ENCODE data around the gene STK11IP. TPM values are rescaled to one million over a fixed set of nuclear protein-coding genes. Genes with fewer than 3 reads are reported as not detected.

Gene STK11IP
- total RNA-seq, 1 experiment from 2014 or later = 45.0 TPM

DNA sequence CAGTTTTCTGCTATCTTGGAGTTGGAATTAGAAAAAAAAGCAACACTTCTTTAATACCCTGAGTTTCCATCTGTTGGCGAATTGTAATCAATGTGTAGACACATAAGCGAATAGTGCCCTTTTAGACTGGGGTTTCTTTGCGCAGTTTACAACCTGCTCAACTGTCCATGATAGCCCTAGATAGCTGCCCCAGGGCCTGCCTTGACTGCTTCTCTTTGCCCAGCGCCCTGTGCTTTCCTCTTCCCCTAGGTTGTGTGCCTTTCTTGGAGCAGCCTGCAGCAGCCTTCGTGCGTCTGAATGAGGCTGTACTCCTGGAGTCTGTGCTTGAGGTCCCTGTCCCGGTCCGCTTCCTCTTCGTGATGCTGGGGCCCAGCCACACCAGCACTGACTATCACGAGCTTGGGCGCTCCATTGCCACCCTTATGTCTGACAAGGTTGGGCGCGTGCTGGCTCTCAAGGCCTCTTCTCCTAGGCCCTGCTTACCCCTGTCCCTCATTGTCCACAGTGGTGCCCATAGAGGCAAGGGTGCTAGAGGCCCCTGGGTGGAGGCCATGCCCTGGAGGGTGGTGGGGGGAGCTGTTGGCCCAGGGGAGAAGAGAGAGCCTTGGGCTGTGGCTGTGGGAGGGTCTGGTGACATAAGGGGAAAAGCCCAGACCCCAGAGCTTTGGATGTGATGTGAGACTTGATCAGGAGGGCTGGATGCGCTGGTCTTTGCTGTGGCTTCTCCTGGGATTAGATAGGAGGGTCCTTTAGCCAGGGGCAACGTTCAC, 36.7 kb downstream of the STK11IP start:
- peaks cover 0 to 8% of the 10 kb centered on the region in 2 experiments; a peak in 1 of 4 replicates for H3K4me1 ChIP-seq (ENCODE audit: control insufficient read depth in 1 of 2, insufficient read depth in 2 of 2, low read length in 2 of 2)
- H4K20me1 ChIP-seq (ENCODE audit: insufficient read depth) = no peaks in the 10 kb centered on the region
- ChIA-PET CTCF (interaction anchor here (0.6 kb wide), 1 partner anchor 11 kb away, joined by 3 read pairs; no protein-coding TSS in a partner anchor), RAD21 (ENCODE audit: low non-redundant PET in 1 of 2, low total read pairs in 2 of 2, uncharacterized antibody in 2 of 2, unreplicated experiment in 2 of 2) (no interaction called here), POLR2A (no interaction called here)
- no peaks in the 10 kb centered on the region; the same call in 1 of the 2 replicates for H3K79me2 ChIP-seq (ENCODE audit: insufficient read depth, low read length)
- no peak overlapping the region for H2AFZ ChIP-seq (ENCODE audit: low read depth, low read length, poor library complexity, severe bottlenecking)
- TF ChIP-seq SIN3A (IDR thresholded peaks at IDR 0.05; ENCODE audit: low read depth) = no peak
- intact Hi-C loops (cut with micrococcal nuclease) = no loop called here
- no peak overlapping the region for H3K9ac ChIP-seq (ENCODE audit: low read length)
- no TSS peak for BruUV-seq (replicated peaks)
- H3K9me2 ChIP-seq (ENCODE audit: insufficient read depth) = no peaks in the 10 kb centered on the region
- no peaks in the 10 kb centered on the region for H3K27me3 ChIP-seq (ENCODE audit: insufficient read depth, low read length)
- H3K9me3 ChIP-seq (ENCODE audit: control insufficient read depth in 1 of 2, insufficient read depth in 1 of 2, low read depth in 1 of 2, low read length in 2 of 2) = no peaks in the 10 kb centered on the region
- no peak overlapping the region for H3K4me3 ChIP-seq (replicated peaks in 1 of 2; ENCODE audit: low read depth in 1 of 2, low read length in 2 of 2)
- ATAC-seq = no peak
- peaks cover 0 to 21% of the 10 kb centered on the region in 2 experiments; a peak in 1 of 4 replicates for H3K36me3 ChIP-seq (ENCODE audit: control insufficient read depth in 1 of 2, insufficient read depth in 2 of 2, low read length in 2 of 2)
- no peak overlapping the region for H3K27ac ChIP-seq (ENCODE audit: low read depth, low read length)
- no peak for DNase-seq (ENCODE audit: low read depth, low spot score)
- H3K4me2 ChIP-seq (ENCODE audit: low read length) = no peak overlapping the region

DNA sequence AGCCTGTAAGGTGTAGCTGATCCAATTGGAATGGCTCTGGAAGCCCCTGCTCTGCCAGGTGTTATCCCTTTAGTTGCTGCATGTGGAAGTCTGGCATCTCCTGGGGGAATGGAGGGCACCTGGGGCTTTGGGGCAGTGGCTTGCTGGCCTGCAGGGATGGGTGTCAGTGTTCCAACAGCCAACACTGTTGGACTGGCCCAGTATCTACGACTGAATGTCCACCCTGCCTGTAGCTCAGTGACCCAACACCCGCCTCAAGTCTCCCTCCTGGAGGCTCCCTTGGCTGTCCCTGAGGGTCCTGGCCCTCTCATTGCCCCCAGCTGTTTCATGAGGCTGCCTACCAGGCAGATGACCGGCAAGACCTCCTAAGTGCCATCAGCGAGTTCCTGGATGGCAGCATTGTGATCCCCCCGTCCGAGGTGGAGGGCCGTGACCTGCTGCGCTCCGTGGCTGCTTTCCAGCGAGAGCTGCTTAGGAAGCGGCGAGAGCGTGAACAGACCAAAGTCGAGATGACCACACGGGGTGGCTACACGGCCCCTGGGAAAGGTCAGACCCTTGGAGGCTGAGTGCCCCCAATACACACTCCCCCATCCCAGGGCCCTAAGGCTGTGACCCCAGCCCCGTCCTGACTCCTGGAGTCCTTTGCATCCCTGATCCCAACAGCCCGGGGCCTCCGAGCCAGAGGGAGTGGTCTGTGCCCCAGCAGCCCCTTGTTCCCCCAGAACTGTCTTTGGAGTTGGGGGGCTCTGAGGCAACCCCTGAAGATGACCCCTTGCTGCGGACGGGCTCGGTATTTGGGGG, 37.5 kb downstream of the STK11IP start:
- Histone ChIP-seq H4K20me1 (ENCODE audit: insufficient read depth) (no peaks in the 10 kb centered on the region), H3K27me3 (ENCODE audit: insufficient read depth, low read length) (no peaks in the 10 kb centered on the region), H2AFZ (ENCODE audit: low read depth, low read length, poor library complexity, severe bottlenecking) (no peak overlapping the region), H3K27ac (ENCODE audit: low read depth, low read length) (no peak overlapping the region), H3K9ac (ENCODE audit: low read length) (no peak overlapping the region), H3K36me3 (ENCODE audit: control insufficient read depth in 1 of 2, insufficient read depth in 2 of 2, low read length in 2 of 2) (peaks cover 0 to 22% of the 10 kb centered on the region in 2 experiments; a peak in 1 of 4 replicates), H3K4me3 (replicated peaks in 1 of 2; ENCODE audit: low read depth in 1 of 2, low read length in 2 of 2) (no peak overlapping the region), H3K9me3 (ENCODE audit: control insufficient read depth in 1 of 2, insufficient read depth in 1 of 2, low read depth in 1 of 2, low read length in 2 of 2) (no peaks in the 10 kb centered on the region), H3K79me2 (ENCODE audit: insufficient read depth, low read length) (no peaks in the 10 kb centered on the region), H3K4me1 (ENCODE audit: control insufficient read depth in 1 of 2, insufficient read depth in 2 of 2, low read length in 2 of 2) (peaks cover 0 to 6% of the 10 kb centered on the region in 2 experiments; a peak in 1 of 4 replicates), H3K4me2 (ENCODE audit: low read length) (no peak overlapping the region), H3K9me2 (ENCODE audit: insufficient read depth) (no peaks in the 10 kb centered on the region)
- CTCF ChIA-PET = interaction anchor here (0.6 kb wide), 1 partner anchor 10 kb away, joined by 3 read pairs; no protein-coding TSS in a partner anchor
- no TSS peak for BruUV-seq (replicated peaks)
- POLR2A ChIA-PET = no interaction called here
- RAD21 ChIA-PET (ENCODE audit: low non-redundant PET in 1 of 2, low total read pairs in 2 of 2, uncharacterized antibody in 2 of 2, unreplicated experiment in 2 of 2) = no interaction called here
- intact Hi-C loops (cut with micrococcal nuclease) = no loop called here
- DNase-seq (ENCODE audit: low read depth, low spot score) (no peak), ATAC-seq (no peak)
- TF ChIP-seq JUND (IDR thresholded peaks at IDR 0.05) = no peak
- no peak for TF ChIP-seq POLR2A (IDR thresholded peaks at IDR 0.05; ENCODE audit: borderline replicate concordance, extremely low read depth, insufficient read depth, insufficient read length)
- no peak for TF ChIP-seq EGR1 (IDR thresholded peaks at IDR 0.05; ENCODE audit: low read depth)
- TF ChIP-seq, protein P1, sequence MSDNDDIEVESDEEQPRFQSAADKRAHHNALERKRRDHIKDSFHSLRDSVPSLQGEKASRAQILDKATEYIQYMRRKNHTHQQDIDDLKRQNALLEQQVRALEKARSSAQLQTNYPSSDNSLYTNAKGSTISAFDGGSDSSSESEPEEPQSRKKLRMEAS (IDR thresholded peaks at IDR 0.05) = no peak

All from HCT116 (cell line).